ENCODE results near the gene KIAA0319L. TPM values are rescaled to one million over a fixed set of nuclear protein-coding genes. Genes with fewer than 3 reads are reported as not detected.

Gene KIAA0319L
- polyA plus RNA-seq, 2 of the 4 experiments (the other 2 are of a cell fraction), result 18.2 to 36.9 TPM

DNA sequence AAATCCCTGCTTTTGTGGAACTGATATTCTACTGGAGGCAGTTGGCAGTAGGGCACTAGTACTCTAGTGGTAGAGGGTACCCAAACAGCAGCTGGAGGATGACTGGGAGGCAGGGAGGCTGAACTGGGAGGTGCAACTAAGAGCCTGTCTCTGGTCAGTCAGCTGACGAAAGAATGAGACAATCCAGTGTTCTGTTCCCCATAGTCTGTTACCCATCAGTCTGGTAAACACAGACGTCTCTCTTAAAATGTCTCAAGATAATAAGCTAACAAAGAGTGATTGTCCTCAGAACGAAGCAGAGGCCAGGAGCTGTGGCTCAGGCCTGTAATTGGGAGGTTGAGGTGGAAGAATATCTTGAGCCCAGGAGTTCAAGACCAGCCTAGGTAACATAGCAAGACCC, 46.3 kb upstream of the KIAA0319L start:
- H3K27ac ChIP-seq, result no peak overlapping the region
- FAIRE-seq, result no peak
- 93% methylated on average over 3 of the region's 3 CpGs for WGBS (ENCODE audit: missing lambda C conversion rate)
- no peaks in the 10 kb centered on the region for H3K9me3 ChIP-seq
- ChIA-PET POLR2A (no interaction called here), CTCF (interaction anchor here (0.7 to 2.3 kb wide), 2 partner anchors 52 to 124 kb away, joined by 3 to 7 read pairs; no protein-coding TSS in a partner anchor)
- H3K4me3 ChIP-seq, result no peak overlapping the region
- no peak for ATAC-seq
- no peaks in the 10 kb centered on the region for H3K4me1 ChIP-seq
- H3K4me2 ChIP-seq, result no peak overlapping the region
- DNase-seq (ENCODE audit: low read depth in 1 of 2, low spot score in 1 of 2), result no peak
- TF ChIP-seq MAFK (IDR thresholded peaks at IDR 0.05; ENCODE audit: partially characterized antibody) (no peak), RAD21 (conservative IDR thresholded peaks at IDR 0.05 in 1 of 2, IDR thresholded peaks at IDR 0.05 in 1 of 2) (no peak), HOXB13 (CRISPR knock-in tag; IDR thresholded peaks at IDR 0.05; ENCODE audit: low read depth) (no peak), CBX8 (IDR thresholded peaks at IDR 0.05) (no peak), KDM5A (IDR thresholded peaks at IDR 0.05) (no peak), EHMT2 (IDR thresholded peaks at IDR 0.05; ENCODE audit: low read depth) (no peak), EP300 (IDR thresholded peaks at IDR 0.05) (no peak), RNF2 (IDR thresholded peaks at IDR 0.05; ENCODE audit: borderline replicate concordance, low read depth) (no peak), CHD2 (IDR thresholded peaks at IDR 0.05; ENCODE audit: low read length, partially characterized antibody) (no peak), GATA3 (IDR thresholded peaks at IDR 0.05; ENCODE audit: borderline replicate concordance) (no peak), NR3C1 (IDR thresholded peaks at IDR 0.05) (no peak)
- TF ChIP-seq, protein P1, sequence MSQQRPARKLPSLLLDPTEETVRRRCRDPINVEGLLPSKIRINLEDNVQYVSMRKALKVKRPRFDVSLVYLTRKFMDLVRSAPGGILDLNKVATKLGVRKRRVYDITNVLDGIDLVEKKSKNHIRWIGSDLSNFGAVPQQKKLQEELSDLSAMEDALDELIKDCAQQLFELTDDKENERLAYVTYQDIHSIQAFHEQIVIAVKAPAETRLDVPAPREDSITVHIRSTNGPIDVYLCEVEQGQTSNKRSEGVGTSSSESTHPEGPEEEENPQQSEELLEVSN (IDR thresholded peaks at IDR 0.05; ENCODE audit: borderline replicate concordance, low read depth), result no peak

DNA sequence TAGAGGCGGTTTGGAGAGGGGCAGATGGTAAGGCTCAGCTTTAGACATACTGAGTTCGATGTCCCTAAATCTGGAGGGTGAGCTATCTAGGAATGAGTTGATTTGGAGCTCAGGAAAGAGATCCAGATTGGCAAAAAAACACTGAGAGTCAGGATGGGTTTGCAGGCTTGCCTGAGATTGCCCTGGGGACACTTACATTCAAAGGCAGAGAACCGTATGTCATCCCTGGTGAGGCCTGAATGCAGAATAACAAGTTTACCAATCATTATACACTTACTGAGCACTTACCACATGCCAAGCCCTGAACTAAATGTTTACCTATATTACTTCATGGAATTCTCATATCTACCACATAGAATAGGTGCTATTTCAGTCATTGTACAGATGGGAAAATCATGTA, 43.4 kb upstream of the KIAA0319L start:
- no peak for FAIRE-seq
- no peak for TF ChIP-seq PHF8 (IDR thresholded peaks at IDR 0.05; ENCODE audit: borderline replicate concordance, low read depth)
- no peak for TF ChIP-seq CHD4 (IDR thresholded peaks at IDR 0.05; ENCODE audit: borderline replicate concordance)
- no peak for TF ChIP-seq EHF (CRISPR knock-in tag; IDR thresholded peaks at IDR 0.05)
- Histone ChIP-seq H3K4me2 (no peak overlapping the region), H3K9me3 (no peaks in the 10 kb centered on the region), H3K27ac (no peak overlapping the region), H3K4me1 (no peaks in the 10 kb centered on the region), H3K4me3 (no peak overlapping the region)
- ChIA-PET POLR2A (no interaction called here), CTCF (no interaction called here)
- 95% methylated on average over 3 of the region's 3 CpGs for WGBS (ENCODE audit: missing lambda C conversion rate)
- ATAC-seq, result no peak
- no peak for DNase-seq (ENCODE audit: low read depth in 1 of 2, low spot score in 1 of 2)

DNA sequence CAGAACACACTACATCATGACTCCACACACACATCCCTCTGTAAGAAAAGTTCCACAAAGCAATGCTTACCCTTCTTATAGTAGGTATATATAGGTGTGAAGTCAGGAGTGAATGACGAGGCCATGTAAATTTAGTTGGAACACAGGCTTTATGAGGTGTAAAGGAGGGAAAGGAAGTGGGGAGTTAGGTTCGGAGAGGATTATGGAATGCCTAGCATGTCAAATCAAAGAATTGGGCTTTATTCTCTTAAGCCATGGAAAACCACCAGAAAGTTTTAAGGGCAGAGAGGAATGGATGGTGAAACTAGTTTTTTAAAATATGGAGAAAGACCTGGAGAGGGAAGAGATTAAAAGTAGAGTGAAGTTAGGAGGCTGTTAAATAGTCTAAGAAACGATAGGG, 42.2 kb upstream of the KIAA0319L start:
- 94% methylated on average over 3 of the region's 3 CpGs for WGBS (ENCODE audit: missing lambda C conversion rate)
- no peaks in the 10 kb centered on the region for H3K9me3 ChIP-seq
- H3K4me1 ChIP-seq, result no peaks in the 10 kb centered on the region
- ATAC-seq, result no peak
- TF ChIP-seq RCOR1 (IDR thresholded peaks at IDR 0.05; ENCODE audit: low read depth, low read length), result no peak
- no peak for TF ChIP-seq RAD21 (conservative IDR thresholded peaks at IDR 0.05 in 1 of 2, IDR thresholded peaks at IDR 0.05 in 1 of 2)
- TF ChIP-seq BHLHE40 (IDR thresholded peaks at IDR 0.05; ENCODE audit: low read depth, low read length), result no peak
- no peak for TF ChIP-seq EHMT2 (IDR thresholded peaks at IDR 0.05; ENCODE audit: low read depth)
- TF ChIP-seq, protein P2, sequence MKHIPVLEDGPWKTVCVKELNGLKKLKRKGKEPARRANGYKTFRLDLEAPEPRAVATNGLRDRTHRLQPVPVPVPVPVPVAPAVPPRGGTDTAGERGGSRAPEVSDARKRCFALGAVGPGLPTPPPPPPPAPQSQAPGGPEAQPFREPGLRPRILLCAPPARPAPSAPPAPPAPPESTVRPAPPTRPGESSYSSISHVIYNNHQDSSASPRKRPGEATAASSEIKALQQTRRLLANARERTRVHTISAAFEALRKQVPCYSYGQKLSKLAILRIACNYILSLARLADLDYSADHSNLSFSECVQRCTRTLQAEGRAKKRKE (CRISPR knock-in tag; IDR thresholded peaks at IDR 0.05; ENCODE audit: low read depth), result no peak
- TF ChIP-seq, protein P3, sequence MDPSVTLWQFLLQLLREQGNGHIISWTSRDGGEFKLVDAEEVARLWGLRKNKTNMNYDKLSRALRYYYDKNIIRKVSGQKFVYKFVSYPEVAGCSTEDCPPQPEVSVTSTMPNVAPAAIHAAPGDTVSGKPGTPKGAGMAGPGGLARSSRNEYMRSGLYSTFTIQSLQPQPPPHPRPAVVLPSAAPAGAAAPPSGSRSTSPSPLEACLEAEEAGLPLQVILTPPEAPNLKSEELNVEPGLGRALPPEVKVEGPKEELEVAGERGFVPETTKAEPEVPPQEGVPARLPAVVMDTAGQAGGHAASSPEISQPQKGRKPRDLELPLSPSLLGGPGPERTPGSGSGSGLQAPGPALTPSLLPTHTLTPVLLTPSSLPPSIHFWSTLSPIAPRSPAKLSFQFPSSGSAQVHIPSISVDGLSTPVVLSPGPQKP (IDR thresholded peaks at IDR 0.05; ENCODE audit: low read depth, low read length), result no peak
- TF ChIP-seq CBX2 (IDR thresholded peaks at IDR 0.05; ENCODE audit: borderline replicate concordance, low read depth), result no peak
- TF ChIP-seq, protein P4, sequence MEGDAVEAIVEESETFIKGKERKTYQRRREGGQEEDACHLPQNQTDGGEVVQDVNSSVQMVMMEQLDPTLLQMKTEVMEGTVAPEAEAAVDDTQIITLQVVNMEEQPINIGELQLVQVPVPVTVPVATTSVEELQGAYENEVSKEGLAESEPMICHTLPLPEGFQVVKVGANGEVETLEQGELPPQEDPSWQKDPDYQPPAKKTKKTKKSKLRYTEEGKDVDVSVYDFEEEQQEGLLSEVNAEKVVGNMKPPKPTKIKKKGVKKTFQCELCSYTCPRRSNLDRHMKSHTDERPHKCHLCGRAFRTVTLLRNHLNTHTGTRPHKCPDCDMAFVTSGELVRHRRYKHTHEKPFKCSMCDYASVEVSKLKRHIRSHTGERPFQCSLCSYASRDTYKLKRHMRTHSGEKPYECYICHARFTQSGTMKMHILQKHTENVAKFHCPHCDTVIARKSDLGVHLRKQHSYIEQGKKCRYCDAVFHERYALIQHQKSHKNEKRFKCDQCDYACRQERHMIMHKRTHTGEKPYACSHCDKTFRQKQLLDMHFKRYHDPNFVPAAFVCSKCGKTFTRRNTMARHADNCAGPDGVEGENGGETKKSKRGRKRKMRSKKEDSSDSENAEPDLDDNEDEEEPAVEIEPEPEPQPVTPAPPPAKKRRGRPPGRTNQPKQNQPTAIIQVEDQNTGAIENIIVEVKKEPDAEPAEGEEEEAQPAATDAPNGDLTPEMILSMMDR (IDR thresholded peaks at IDR 0.05), result no peak
- TF ChIP-seq, protein P5, sequence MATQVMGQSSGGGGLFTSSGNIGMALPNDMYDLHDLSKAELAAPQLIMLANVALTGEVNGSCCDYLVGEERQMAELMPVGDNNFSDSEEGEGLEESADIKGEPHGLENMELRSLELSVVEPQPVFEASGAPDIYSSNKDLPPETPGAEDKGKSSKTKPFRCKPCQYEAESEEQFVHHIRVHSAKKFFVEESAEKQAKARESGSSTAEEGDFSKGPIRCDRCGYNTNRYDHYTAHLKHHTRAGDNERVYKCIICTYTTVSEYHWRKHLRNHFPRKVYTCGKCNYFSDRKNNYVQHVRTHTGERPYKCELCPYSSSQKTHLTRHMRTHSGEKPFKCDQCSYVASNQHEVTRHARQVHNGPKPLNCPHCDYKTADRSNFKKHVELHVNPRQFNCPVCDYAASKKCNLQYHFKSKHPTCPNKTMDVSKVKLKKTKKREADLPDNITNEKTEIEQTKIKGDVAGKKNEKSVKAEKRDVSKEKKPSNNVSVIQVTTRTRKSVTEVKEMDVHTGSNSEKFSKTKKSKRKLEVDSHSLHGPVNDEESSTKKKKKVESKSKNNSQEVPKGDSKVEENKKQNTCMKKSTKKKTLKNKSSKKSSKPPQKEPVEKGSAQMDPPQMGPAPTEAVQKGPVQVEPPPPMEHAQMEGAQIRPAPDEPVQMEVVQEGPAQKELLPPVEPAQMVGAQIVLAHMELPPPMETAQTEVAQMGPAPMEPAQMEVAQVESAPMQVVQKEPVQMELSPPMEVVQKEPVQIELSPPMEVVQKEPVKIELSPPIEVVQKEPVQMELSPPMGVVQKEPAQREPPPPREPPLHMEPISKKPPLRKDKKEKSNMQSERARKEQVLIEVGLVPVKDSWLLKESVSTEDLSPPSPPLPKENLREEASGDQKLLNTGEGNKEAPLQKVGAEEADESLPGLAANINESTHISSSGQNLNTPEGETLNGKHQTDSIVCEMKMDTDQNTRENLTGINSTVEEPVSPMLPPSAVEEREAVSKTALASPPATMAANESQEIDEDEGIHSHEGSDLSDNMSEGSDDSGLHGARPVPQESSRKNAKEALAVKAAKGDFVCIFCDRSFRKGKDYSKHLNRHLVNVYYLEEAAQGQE (IDR thresholded peaks at IDR 0.05), result no peak
- TF ChIP-seq, protein P1 (IDR thresholded peaks at IDR 0.05; ENCODE audit: borderline replicate concordance, low read depth), result no peak
- H3K4me2 ChIP-seq, result no peak overlapping the region
- no peak for FAIRE-seq
- POLR2A ChIA-PET, result no interaction called here
- CTCF ChIA-PET, result interaction anchor here (1.2 kb wide), 1 partner anchor 10 kb away, joined by 3 read pairs; no protein-coding TSS in a partner anchor
- no peak overlapping the region for H3K27ac ChIP-seq
- DNase-seq (ENCODE audit: low read depth in 1 of 2, low spot score in 1 of 2), result no peak
- H3K4me3 ChIP-seq, result no peak overlapping the region
